ENCODE results near the gene CDCA3. TPM values are rescaled to one million over a fixed set of nuclear protein-coding genes. Genes with fewer than 3 reads are reported as not detected.
"Not testable (repeated sequence)": the region's sequence is repeated elsewhere in the genome, so short reads cannot be mapped to it uniquely, and the experiment has no call there.

CDCA3 gene
- total RNA-seq, 1 donor from 2014 or later = 5.2 TPM

DNA sequence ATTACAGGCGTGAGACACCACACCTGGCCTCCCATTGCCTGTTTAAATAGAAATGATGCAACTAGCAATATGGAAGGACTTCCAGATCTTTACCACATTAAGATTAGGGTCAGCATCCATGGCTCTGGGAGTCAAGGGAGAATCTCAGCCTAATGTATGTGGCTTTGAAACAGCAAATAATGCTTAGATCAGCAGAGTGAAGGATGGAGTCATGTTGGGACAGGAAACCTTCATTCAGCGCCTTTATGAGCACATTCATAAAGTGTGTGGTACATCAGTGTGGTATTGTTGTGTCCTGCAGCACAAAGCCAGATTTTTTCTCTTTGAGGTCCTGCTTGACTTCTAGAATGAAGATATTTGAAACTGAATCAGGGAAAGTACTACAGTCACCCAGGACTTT is 37.3 kb upstream of the CDCA3 start:
- Mint-ChIP-seq H3K27me3 (ENCODE audit: unreplicated experiment) (peaks cover 8% of the 10 kb centered on the region), H3K4me3 (ENCODE audit: unreplicated experiment) (no peak overlapping the region), H3K4me1 (ENCODE audit: low read depth, unreplicated experiment) (peaks cover 4% of the 10 kb centered on the region), H3K36me3 (ENCODE audit: unreplicated experiment) (no peaks in the 10 kb centered on the region), H3K9me3 (ENCODE audit: unreplicated experiment) (peaks cover 7% of the 10 kb centered on the region), H3K27ac (ENCODE audit: unreplicated experiment) (no peak overlapping the region)
- TF ChIP-seq, protein P1, sequence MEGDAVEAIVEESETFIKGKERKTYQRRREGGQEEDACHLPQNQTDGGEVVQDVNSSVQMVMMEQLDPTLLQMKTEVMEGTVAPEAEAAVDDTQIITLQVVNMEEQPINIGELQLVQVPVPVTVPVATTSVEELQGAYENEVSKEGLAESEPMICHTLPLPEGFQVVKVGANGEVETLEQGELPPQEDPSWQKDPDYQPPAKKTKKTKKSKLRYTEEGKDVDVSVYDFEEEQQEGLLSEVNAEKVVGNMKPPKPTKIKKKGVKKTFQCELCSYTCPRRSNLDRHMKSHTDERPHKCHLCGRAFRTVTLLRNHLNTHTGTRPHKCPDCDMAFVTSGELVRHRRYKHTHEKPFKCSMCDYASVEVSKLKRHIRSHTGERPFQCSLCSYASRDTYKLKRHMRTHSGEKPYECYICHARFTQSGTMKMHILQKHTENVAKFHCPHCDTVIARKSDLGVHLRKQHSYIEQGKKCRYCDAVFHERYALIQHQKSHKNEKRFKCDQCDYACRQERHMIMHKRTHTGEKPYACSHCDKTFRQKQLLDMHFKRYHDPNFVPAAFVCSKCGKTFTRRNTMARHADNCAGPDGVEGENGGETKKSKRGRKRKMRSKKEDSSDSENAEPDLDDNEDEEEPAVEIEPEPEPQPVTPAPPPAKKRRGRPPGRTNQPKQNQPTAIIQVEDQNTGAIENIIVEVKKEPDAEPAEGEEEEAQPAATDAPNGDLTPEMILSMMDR (IDR thresholded peaks at IDR 0.05; ENCODE audit: partially characterized antibody, unreplicated experiment) = no peak
- DNase-seq = no peak

DNA sequence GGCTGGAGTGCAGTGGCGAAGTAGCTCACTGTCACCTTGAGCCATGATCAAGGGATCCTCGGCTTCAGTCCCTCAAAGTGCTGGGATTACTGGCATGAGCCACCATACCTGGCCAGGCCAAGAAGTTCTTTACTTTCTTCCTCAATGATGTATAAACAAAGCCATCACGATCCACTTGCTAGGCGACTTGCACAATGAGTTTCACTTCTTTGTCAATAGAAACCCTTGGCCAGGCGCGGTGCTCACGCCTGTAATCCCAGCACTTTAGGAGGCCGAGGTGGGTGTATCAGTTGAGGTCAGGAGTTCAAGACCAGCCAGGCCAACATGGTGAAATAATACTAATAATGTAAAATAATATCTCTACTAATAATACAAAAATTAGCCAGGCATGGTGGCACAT is 36.4 kb upstream of the CDCA3 start:
- Mint-ChIP-seq H3K36me3 (ENCODE audit: unreplicated experiment) (no peaks in the 10 kb centered on the region), H3K27me3 (ENCODE audit: unreplicated experiment) (peaks cover 8% of the 10 kb centered on the region), H3K4me3 (ENCODE audit: unreplicated experiment) (no peak overlapping the region), H3K9me3 (ENCODE audit: unreplicated experiment) (peaks cover 7% of the 10 kb centered on the region), H3K27ac (ENCODE audit: unreplicated experiment) (no peak overlapping the region), H3K4me1 (ENCODE audit: low read depth, unreplicated experiment) (peaks cover 4% of the 10 kb centered on the region)
- TF ChIP-seq, protein P1 (IDR thresholded peaks at IDR 0.05; ENCODE audit: partially characterized antibody, unreplicated experiment) = no peak
- DNase-seq = no peak

DNA sequence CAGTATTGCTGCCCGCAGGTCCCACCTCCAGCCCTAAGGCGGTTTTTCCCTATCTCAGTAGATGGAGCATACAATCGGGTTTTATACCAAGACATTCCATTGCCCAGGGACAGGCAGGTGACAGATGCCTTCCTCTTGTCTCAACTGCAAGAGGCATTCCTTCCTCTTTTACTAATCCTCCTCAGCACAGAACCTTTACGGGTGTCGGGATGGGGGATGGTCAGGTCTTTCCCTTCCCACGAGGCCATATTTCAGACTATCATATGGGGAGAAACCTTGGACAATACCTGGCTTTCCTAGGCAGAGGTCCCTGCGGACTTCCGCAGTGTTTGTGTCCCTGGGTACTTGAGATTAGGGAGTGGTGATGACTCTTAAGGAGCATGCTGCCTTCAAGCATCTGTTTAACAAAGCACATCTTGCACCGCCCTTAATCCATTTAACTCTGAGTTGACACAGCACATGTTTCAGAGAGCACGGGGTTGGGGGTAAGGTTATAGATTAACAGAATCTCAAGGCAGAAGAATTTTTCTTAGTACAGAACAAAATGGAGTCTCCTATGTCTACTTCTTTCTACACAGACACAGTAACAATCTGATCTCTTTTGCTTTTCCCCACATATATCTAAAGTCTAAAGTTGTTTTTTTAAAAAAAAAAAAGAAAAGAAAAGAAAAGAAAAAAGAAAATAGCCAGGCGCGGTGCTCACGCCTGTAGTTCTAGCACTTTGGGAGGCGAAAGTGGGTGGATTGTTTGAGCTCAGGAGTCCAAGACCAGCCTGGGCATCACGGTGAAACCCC is 35.3 kb upstream of the CDCA3 start:
- H3K27me3 Mint-ChIP-seq (ENCODE audit: unreplicated experiment); DNase-seq; H3K36me3 Mint-ChIP-seq (ENCODE audit: unreplicated experiment); H3K9me3 Mint-ChIP-seq (ENCODE audit: unreplicated experiment); H3K4me1 Mint-ChIP-seq (ENCODE audit: low read depth, unreplicated experiment): not testable (repeated sequence)
- peak overlapping the region; percentile 91 for H3K27ac Mint-ChIP-seq (ENCODE audit: unreplicated experiment)
- H3K4me3 Mint-ChIP-seq (ENCODE audit: unreplicated experiment) = peak overlapping the region; percentile 41

DNA sequence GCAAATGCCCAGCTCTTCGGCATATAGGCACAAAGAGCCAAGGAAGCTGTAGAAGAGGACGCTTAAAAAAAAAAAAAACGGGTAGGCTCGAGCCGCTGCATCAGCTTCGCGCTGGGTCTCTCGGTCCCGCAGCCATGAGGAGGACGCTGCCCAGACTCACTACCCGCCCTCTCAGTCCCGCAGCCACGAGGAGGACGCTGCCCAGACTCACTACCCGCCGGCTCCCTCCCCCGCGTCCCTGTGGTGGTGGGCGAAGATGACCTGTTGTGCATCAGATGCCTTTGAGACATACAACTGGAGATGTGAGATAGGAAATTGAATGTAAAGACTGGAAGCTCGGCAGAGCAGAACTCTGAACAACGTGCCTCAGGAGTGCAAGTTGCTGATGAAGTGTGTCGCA is 33.5 kb upstream of the CDCA3 start:
- Mint-ChIP-seq H3K36me3 (ENCODE audit: unreplicated experiment) (no peaks in the 10 kb centered on the region), H3K4me1 (ENCODE audit: low read depth, unreplicated experiment) (peaks cover 4% of the 10 kb centered on the region), H3K9me3 (ENCODE audit: unreplicated experiment) (peaks cover 2% of the 10 kb centered on the region), H3K27ac (ENCODE audit: unreplicated experiment) (no peak overlapping the region), H3K4me3 (ENCODE audit: unreplicated experiment) (no peak overlapping the region), H3K27me3 (ENCODE audit: unreplicated experiment) (no peaks in the 10 kb centered on the region)
- TF ChIP-seq, protein P1 (IDR thresholded peaks at IDR 0.05; ENCODE audit: partially characterized antibody, unreplicated experiment) = no peak
- no peak for DNase-seq

DNA sequence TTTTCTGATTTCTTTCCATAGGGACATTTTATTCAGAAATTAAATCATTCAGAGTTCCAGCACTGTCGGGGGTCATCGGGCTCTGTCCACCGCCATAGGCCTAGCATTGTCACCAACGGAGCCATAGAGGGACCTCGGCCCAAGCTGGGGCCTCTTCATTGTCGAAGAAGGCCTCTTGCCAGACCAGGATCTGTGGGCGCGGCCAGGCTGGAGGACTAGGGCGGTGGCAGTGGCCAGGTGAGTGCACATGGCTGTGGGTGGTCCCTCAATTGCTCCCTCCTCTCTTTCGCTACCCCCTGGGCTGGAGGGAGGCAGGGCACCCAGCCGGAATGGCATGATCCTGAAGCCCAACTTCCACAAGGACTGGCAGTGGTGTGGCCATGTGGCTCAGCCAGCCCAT is 32.6 kb upstream of the CDCA3 start:
- peaks cover 4% of the 10 kb centered on the region for H3K4me1 Mint-ChIP-seq (ENCODE audit: low read depth, unreplicated experiment)
- H3K27ac Mint-ChIP-seq (ENCODE audit: unreplicated experiment) = no peak overlapping the region
- TF ChIP-seq, protein P1 (IDR thresholded peaks at IDR 0.05; ENCODE audit: partially characterized antibody, unreplicated experiment) = no peak
- peaks cover 2% of the 10 kb centered on the region for H3K9me3 Mint-ChIP-seq (ENCODE audit: unreplicated experiment)
- H3K27me3 Mint-ChIP-seq (ENCODE audit: unreplicated experiment) = no peaks in the 10 kb centered on the region
- H3K36me3 Mint-ChIP-seq (ENCODE audit: unreplicated experiment) = no peaks in the 10 kb centered on the region
- no peak overlapping the region for H3K4me3 Mint-ChIP-seq (ENCODE audit: unreplicated experiment)
- no peak for DNase-seq
